ENCODE results near the gene ANAPC16. TPM values are rescaled to one million over a fixed set of nuclear protein-coding genes. Genes with fewer than 3 reads are reported as not detected.

Gene ANAPC16
- polyA plus RNA-seq, 1 donor from 2014 or later, result 209 TPM

DNA sequence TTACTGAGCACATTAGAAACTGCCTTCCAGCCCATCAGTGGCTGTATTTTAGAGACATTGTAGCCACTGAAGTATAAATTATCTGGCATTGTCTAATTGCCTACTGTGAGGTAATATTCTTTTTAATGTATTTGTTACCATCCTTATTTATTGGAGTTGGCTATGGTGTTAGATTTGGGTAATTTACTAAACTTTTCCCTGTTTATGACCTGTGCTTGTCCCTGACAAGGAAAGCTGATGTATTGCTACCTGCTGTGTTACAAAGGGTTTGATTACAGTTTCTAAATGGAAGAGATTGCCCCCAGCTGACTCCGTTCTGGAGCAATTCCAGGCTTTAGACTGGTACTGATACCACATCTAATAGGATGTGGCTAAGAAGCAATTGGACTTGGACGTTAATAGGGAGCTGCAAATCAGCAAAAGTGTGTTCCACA is 12.5 kb downstream of the ANAPC16 start:
- TF ChIP-seq, protein P1, sequence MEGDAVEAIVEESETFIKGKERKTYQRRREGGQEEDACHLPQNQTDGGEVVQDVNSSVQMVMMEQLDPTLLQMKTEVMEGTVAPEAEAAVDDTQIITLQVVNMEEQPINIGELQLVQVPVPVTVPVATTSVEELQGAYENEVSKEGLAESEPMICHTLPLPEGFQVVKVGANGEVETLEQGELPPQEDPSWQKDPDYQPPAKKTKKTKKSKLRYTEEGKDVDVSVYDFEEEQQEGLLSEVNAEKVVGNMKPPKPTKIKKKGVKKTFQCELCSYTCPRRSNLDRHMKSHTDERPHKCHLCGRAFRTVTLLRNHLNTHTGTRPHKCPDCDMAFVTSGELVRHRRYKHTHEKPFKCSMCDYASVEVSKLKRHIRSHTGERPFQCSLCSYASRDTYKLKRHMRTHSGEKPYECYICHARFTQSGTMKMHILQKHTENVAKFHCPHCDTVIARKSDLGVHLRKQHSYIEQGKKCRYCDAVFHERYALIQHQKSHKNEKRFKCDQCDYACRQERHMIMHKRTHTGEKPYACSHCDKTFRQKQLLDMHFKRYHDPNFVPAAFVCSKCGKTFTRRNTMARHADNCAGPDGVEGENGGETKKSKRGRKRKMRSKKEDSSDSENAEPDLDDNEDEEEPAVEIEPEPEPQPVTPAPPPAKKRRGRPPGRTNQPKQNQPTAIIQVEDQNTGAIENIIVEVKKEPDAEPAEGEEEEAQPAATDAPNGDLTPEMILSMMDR (IDR thresholded peaks at IDR 0.05; ENCODE audit: poor library complexity, severe bottlenecking), result no peak
- TF ChIP-seq POLR2AphosphoS5 (IDR thresholded peaks at IDR 0.05) (no peak), RAD21 (conservative IDR thresholded peaks at IDR 0.05) (no peak), TAF1 (IDR thresholded peaks at IDR 0.05; ENCODE audit: low read depth) (no peak), EP300 (conservative IDR thresholded peaks at IDR 0.05; ENCODE audit: poor library complexity, severe bottlenecking) (no peak), MXI1 (conservative IDR thresholded peaks at IDR 0.05; ENCODE audit: poor library complexity, severe bottlenecking) (no peak), SMC3 (conservative IDR thresholded peaks at IDR 0.05; ENCODE audit: poor library complexity) (no peak), EZH2 (IDR thresholded peaks at IDR 0.05; ENCODE audit: borderline replicate concordance, insufficient read depth, low read length, poor library complexity, severe bottlenecking) (no peak)
- TF ChIP-seq, protein P2, sequence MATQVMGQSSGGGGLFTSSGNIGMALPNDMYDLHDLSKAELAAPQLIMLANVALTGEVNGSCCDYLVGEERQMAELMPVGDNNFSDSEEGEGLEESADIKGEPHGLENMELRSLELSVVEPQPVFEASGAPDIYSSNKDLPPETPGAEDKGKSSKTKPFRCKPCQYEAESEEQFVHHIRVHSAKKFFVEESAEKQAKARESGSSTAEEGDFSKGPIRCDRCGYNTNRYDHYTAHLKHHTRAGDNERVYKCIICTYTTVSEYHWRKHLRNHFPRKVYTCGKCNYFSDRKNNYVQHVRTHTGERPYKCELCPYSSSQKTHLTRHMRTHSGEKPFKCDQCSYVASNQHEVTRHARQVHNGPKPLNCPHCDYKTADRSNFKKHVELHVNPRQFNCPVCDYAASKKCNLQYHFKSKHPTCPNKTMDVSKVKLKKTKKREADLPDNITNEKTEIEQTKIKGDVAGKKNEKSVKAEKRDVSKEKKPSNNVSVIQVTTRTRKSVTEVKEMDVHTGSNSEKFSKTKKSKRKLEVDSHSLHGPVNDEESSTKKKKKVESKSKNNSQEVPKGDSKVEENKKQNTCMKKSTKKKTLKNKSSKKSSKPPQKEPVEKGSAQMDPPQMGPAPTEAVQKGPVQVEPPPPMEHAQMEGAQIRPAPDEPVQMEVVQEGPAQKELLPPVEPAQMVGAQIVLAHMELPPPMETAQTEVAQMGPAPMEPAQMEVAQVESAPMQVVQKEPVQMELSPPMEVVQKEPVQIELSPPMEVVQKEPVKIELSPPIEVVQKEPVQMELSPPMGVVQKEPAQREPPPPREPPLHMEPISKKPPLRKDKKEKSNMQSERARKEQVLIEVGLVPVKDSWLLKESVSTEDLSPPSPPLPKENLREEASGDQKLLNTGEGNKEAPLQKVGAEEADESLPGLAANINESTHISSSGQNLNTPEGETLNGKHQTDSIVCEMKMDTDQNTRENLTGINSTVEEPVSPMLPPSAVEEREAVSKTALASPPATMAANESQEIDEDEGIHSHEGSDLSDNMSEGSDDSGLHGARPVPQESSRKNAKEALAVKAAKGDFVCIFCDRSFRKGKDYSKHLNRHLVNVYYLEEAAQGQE (IDR thresholded peaks at IDR 0.05; ENCODE audit: borderline replicate concordance), result no peak
- H3K9ac ChIP-seq (ENCODE audit: low read length), result no peak overlapping the region
- no peaks in the 10 kb centered on the region for H3K79me2 ChIP-seq (replicated peaks; ENCODE audit: insufficient read depth, low read length)

DNA sequence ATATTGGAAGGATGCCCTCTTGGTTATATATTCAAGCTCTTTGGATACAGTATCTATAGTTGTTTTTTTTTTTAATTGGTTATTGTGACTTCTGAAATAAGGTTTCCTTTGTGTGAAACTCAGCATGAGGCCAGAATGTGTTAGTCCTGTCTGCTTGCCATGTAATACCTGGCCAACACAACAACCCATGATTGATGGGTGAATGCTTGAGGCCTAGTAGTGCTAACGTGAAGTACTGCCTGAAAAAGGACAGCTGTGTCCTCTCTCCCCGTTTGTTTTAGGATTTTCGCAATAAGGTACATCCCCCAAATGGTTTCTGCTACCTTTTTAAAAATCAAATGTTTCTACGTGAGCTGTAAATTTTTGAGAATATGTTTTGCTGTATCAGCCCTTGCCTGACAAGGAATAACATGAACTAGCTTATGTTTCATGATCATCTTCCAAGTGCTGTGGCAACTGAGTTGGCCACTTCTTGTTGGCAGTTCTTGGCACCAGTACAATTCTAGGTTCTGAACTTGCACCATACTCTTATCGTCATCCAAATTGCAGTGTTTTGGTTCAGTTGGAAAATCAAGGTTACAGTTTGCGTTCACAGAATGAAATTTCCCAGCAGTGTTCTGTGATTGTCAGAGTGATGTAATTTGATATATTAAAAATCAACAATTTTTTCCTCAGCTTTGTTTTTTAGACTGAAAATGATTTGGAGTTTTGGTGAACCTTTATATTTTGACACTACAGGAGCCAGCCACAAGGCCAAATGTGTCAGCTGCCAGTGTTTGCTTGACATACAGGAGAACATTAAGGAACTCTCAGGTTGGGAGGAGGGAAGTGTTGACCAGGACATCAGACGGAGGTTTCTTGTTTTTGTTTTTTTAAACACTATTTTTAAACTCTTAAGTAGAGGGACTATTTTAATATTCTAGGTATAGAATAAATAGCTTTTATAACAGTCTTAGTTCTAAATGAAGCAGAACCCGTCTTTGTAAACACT is 13.7 kb downstream of the ANAPC16 start:
- Histone ChIP-seq H3K9ac (ENCODE audit: low read length) (no peak overlapping the region), H3F3A (ENCODE audit: insufficient read depth, low read length, poor library complexity, severe bottlenecking) (no peaks in the 10 kb centered on the region), H2AFZ (ENCODE audit: low read depth, low read length) (no peak overlapping the region), H3K79me2 (replicated peaks; ENCODE audit: insufficient read depth, low read length) (no peaks in the 10 kb centered on the region), H3K36me3 (ENCODE audit: insufficient read depth, low read length) (peaks cover 9% of the 10 kb centered on the region), H3K27me3 (ENCODE audit: insufficient read depth, low read depth, low read length) (no peaks in the 10 kb centered on the region), H3K9me3 (ENCODE audit: low read length) (no peaks in the 10 kb centered on the region), H3K4me2 (ENCODE audit: low read length) (no peak overlapping the region), H3K9me2 (ENCODE audit: insufficient read depth, low read length) (no peaks in the 10 kb centered on the region), H3K4me3 (ENCODE audit: low read length) (no peak overlapping the region), H4K20me1 (ENCODE audit: insufficient read depth) (no peaks in the 10 kb centered on the region), H3K27ac (ENCODE audit: low read length) (no peak overlapping the region)
- TF ChIP-seq POLR2AphosphoS5 (IDR thresholded peaks at IDR 0.05), result no peak

More for the DNA sequence above, 12.5 kb downstream of the ANAPC16 start:
- no peaks in the 10 kb centered on the region for H4K20me1 ChIP-seq (ENCODE audit: insufficient read depth)
- H3K9me3 ChIP-seq (ENCODE audit: low read length), result no peaks in the 10 kb centered on the region
- H2AFZ ChIP-seq (ENCODE audit: low read depth, low read length), result no peak overlapping the region
- no peak overlapping the region for H3K4me3 ChIP-seq (ENCODE audit: low read length)
- no peak overlapping the region for H3K4me2 ChIP-seq (ENCODE audit: low read length)
- H3K27ac ChIP-seq (ENCODE audit: low read length), result no peak overlapping the region
- H3K9me2 ChIP-seq (ENCODE audit: insufficient read depth, low read length), result no peaks in the 10 kb centered on the region
- H3F3A ChIP-seq (ENCODE audit: insufficient read depth, low read length, poor library complexity, severe bottlenecking), result no peaks in the 10 kb centered on the region
- H3K36me3 ChIP-seq (ENCODE audit: insufficient read depth, low read length), result peaks cover 5% of the 10 kb centered on the region
- no peaks in the 10 kb centered on the region for H3K27me3 ChIP-seq (ENCODE audit: insufficient read depth, low read depth, low read length)
